PC-3 (cell line): ENCODE data around the gene MAPKAP1. TPM values are rescaled to one million over a fixed set of nuclear protein-coding genes. Genes with fewer than 3 reads are reported as not detected.

Source experiments
- ATAC-seq: fragments of 200-7000 bp; cut with Tn5 transposase; 2 replicates; pipeline ENCODE4 v1.9.1; 2020; ENCODE audit warnings: mild to moderate bottlenecking, moderate library complexity
- BruUV-seq: library from RNA; stranded (reverse); fragments of 400-500 nt; replicated peaks from 2 replicates; lab custom pipeline; 2021; lab: Mats Ljungman, UMichigan
- CTCF ChIA-PET: fragments of 300-600 bp; sonication (Branson Sonifier 250); formaldehyde crosslinking; loops from one replicate; lab custom pipeline; 2022; ENCODE audit warnings: antibody characterized with exemption; lab: Charles Lee
- POLR2A ChIA-PET: fragments of 300-600 bp; sonication (Branson Sonifier 250); formaldehyde crosslinking; loops from one replicate; lab custom pipeline; 2022; ENCODE audit warnings: antibody characterized with exemption; ENCODE audit not compliant: unreplicated experiment; lab: Charles Lee
- DNase-seq: peaks from one replicate; pipeline ENCODE4 v3.0.0-alpha.2; 2015
- H2AFZ ChIP-seq: fragments of 300-600 bp; sonication (generic); 2 replicates; pipeline ENCODE4 v1.6.0; 2016; ENCODE audit warnings: antibody characterized with exemption, low read length
- H3F3A ChIP-seq: fragments of 300-600 bp; sonication (generic); one replicate; pipeline ENCODE4 v1.6.0; 2017; ENCODE audit warnings: antibody characterized with exemption, low read length, control low read depth, mild to moderate bottlenecking; ENCODE audit not compliant: unreplicated experiment
- H3K27ac ChIP-seq: fragments of 300-600 bp; sonication (generic); 2 replicates; pipeline ENCODE4 v1.5.1; 2016; ENCODE audit warnings: mild to moderate bottlenecking, low read length
- H3K27me3 ChIP-seq: fragments of 300-600 bp; sonication (generic); 2 replicates; pipeline ENCODE4 v1.6.1; 2016; ENCODE audit warnings: low read length, mixed read lengths
- H3K36me3 ChIP-seq: fragments of 300-600 bp; sonication (generic); 2 replicates; pipeline ENCODE4 v1.6.1; 2016; ENCODE audit warnings: low read depth, mixed run types, low read length, mixed read lengths
- H3K4me1 ChIP-seq: fragments of 300-600 bp; sonication (generic); 2 replicates; pipeline ENCODE4 v1.5.1; 2016; ENCODE audit warnings: low read length; ENCODE audit not compliant: insufficient read depth
- H3K4me2 ChIP-seq: fragments of 300-600 bp; sonication (generic); 2 replicates; pipeline ENCODE4 v1.6.0; 2016; ENCODE audit warnings: low read length
- H3K4me3 ChIP-seq: fragments of 300-600 bp; sonication (generic); 2 replicates; pipeline ENCODE4 v1.5.1; 2016; ENCODE audit warnings: mild to moderate bottlenecking, low read length, mixed read lengths
- H3K79me2 ChIP-seq: fragments of 300-600 bp; sonication (generic); 2 replicates; pipeline ENCODE4 v1.6.1; 2017; ENCODE audit warnings: low read length, mixed read lengths
- H3K9ac ChIP-seq: fragments of 300-600 bp; sonication (generic); 2 replicates; pipeline ENCODE4 v1.6.0; 2016; ENCODE audit warnings: mild to moderate bottlenecking, low read length
- H3K9me2 ChIP-seq: fragments of 300-600 bp; sonication (generic); replicated peaks from 2 replicates; pipeline ENCODE4 v1.6.1; 2016; ENCODE audit warnings: mixed run types, low read length, mixed read lengths
- H3K9me3 ChIP-seq: fragments of 300-600 bp; sonication (generic); 2 replicates; pipeline ENCODE4 v1.6.1; 2016; ENCODE audit warnings: low read length, mixed read lengths
- H4K20me1 ChIP-seq: fragments of 300-600 bp; sonication (generic); 2 replicates; pipeline ENCODE4 v1.6.1; 2016; ENCODE audit warnings: low read length, mixed read lengths
- CTCF ChIP-seq: fragments of 300-600 bp; sonication (generic); conservative IDR thresholded peaks from 2 replicates; pipeline ENCODE4 v1.5.1; 2017; ENCODE audit warnings: antibody characterized with exemption, low read depth, mild to moderate bottlenecking, low read length
- EZH2 ChIP-seq: fragments of 300-600 bp; sonication (generic); IDR thresholded peaks from one replicate; pipeline ENCODE4 v1.6.1; 2017; ENCODE audit warnings: antibody characterized with exemption, mild to moderate bottlenecking, low read length; ENCODE audit not compliant: unreplicated experiment
- EZH2phosphoT487 ChIP-seq: fragments of 300-600 bp; sonication (generic); IDR thresholded peaks from 2 replicates; pipeline ENCODE4 v1.6.1; 2018; ENCODE audit warnings: mild to moderate bottlenecking, antibody characterized with exemption, low read length, borderline replicate concordance
- intact Hi-C: fragments of 100-400 bp; cut with micrococcal nuclease; formaldehyde crosslinking; loops from 2 replicates; pipeline ENCODE4 v1.9.0; 2023
- total RNA-seq: library from RNA; depleted of rRNA; stranded (reverse); fragments of >200 nt; gene quantifications from 2 replicates; pipeline ENCODE4 v1.2.3, GENCODE V29; 2014

MAPKAP1 gene
- total RNA-seq, 1 experiment from 2014 or later, result 128 TPM

- DNase-seq, result no peak
- no TSS peak for BruUV-seq
- Histone ChIP-seq H3K27ac (no peak overlapping the region), H2AFZ (no peak overlapping the region), H3K4me2 (no peak overlapping the region), H4K20me1 (no peaks in the 10 kb centered on the region), H3K9me2 (no peaks in the 10 kb centered on the region), H3K36me3 (no peaks in the 10 kb centered on the region), H3K4me3 (no peak overlapping the region), H3K27me3 (no peaks in the 10 kb centered on the region), H3K9ac (no peak overlapping the region), H3K9me3 (no peaks in the 10 kb centered on the region), H3F3A (no peaks in the 10 kb centered on the region), H3K79me2 (no peaks in the 10 kb centered on the region), H3K4me1 (no peaks in the 10 kb centered on the region)
- ChIA-PET CTCF (no interaction called here), POLR2A (no interaction called here)
- TF ChIP-seq EZH2, result no peak
- no peak for TF ChIP-seq CTCF
- TF ChIP-seq EZH2phosphoT487, result no peak
- intact Hi-C loops, result no loop called here
- ATAC-seq, result no peak
Observed at GRCh38 chr9:125423964-125424363, 283.0 kb downstream of the MAPKAP1 start.

- no peaks in the 10 kb centered on the region for H3K9me3 ChIP-seq
Observed at GRCh38 chr9:125422853-125423252, 284.2 kb downstream of the MAPKAP1 start.

More at GRCh38 chr9:125422853-125423252, 284.2 kb downstream of the MAPKAP1 start:
- ChIA-PET POLR2A (no interaction called here), CTCF (no interaction called here)
- Histone ChIP-seq H3K27me3 (no peaks in the 10 kb centered on the region), H3K4me2 (no peak overlapping the region), H3K9ac (no peak overlapping the region), H3K79me2 (no peaks in the 10 kb centered on the region), H3K4me3 (no peak overlapping the region), H3K27ac (no peak overlapping the region), H3K4me1 (no peaks in the 10 kb centered on the region), H3K36me3 (no peaks in the 10 kb centered on the region), H2AFZ (no peak overlapping the region), H3K9me2 (no peaks in the 10 kb centered on the region), H3F3A (no peaks in the 10 kb centered on the region), H4K20me1 (no peaks in the 10 kb centered on the region)
- TF ChIP-seq CTCF (no peak), EZH2 (no peak), EZH2phosphoT487 (no peak)
- ATAC-seq (no peak), DNase-seq (no peak)
- no TSS peak for BruUV-seq
- intact Hi-C loops, result no loop called here
